CD4-positive, alpha-beta T cell treated with Interleukin-2 at 100 ng/mL for 4 hours (primary cell): Measurements from ENCODE around the gene NHSL2.
"Not testable (repeated sequence)": the region's sequence is repeated elsewhere in the genome, so short reads cannot be mapped to it uniquely, and the experiment has no call there.

Experiments
- DNase-seq: peaks from one replicate; pipeline ENCODE4 v3.0.0-alpha.2; 2020; ENCODE audit warnings: low spot score

The NHSL2 gene

DNA sequence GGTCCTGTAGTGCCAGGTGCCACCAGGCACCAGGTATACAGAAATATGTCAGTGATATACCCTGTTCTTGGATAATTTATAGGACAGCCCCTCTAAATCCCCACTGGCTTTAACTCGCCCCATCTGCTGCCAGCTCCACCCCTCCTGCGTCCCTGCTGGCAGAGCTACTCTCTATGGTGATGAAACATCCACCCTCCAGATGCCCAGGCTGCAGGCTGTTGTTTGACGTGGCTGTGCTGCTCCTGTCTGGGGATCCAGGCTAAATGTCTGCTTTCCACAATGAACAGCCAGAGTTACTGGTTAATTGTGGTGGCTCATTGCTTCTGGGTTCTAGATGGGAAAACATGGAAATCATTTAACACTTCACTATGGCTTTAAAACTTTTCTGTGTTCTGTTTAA, 12.9 kb downstream of the NHSL2 start:
- no peak for DNase-seq

GRCh38 chrX:71927040-71927439, 16.4 kb downstream of the NHSL2 start:
- no peak for DNase-seq

GRCh38 chrX:71928856-71929255, 18.2 kb downstream of the NHSL2 start:
- DNase-seq, result no peak

DNA sequence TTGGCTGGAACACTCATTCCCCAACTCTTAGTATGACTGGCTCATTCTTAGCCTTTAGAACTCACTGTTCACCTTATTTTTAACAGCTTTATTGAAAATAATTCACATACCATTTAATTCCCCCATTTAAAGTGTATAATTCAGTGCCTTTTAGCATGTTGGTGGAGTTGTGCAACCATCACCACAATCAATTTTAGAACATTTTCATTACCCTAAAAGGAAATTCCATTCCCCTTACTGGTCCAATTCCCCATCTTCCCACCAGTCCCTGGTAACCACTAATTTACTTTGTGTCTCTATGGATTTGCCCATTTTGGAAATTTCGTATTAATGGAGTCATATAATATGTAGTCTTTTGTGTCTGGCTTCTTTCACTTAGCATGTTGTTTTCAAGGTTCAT, 19.7 kb downstream of the NHSL2 start:
- DNase-seq, result no peak

GRCh38 chrX:71935476-71935875, 24.8 kb downstream of the NHSL2 start:
- DNase-seq, result no peak

DNA sequence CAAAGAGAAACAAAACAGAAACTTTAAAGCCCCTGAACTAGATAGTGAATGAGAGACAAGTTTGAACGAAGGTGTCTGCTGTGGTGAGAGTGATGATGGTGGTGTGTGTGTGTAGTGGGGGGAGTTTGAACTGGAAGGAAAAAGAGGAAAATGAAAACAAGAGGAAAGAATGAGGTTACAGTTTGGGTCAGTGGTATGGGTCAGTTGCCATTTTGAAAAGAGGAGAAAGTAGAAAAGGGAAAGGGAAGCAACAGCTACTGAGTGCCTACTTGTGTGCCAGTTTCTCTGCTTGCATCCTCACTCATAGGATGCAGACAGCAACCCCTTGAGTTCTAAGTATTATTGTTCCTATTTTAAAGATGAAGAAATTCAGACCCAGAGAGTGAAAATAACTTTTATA, 26.0 kb downstream of the NHSL2 start:
- no peak for DNase-seq

- DNase-seq, result no peak
Measured at GRCh38 chrX:71938371-71938770, 27.7 kb downstream of the NHSL2 start.

DNA sequence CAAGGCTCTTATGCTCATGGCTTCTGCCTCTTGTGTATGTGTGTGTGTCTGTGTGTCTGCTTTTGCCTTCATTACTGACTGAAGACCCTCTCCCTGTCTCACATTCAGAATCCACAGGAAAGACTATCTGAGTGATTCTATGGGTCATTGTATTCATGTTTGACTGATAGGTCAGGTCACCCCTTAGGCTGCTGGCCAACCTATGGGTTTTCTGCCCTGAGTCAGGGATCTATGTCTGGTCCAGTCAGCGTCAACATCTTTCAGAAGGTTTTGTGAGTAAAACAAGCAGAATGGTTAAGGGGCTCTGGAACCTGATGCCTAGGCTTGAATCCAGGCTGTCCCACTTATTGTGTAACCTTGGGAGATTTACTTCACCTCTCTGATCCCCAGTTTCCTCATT, 30.5 kb downstream of the NHSL2 start:
- DNase-seq, result no peak

- DNase-seq, result no peak
Measured at GRCh38 chrX:71941776-71942175, 31.1 kb downstream of the NHSL2 start.

- DNase-seq, result no peak
Measured at GRCh38 chrX:71944369-71944768, 33.7 kb downstream of the NHSL2 start.

DNA sequence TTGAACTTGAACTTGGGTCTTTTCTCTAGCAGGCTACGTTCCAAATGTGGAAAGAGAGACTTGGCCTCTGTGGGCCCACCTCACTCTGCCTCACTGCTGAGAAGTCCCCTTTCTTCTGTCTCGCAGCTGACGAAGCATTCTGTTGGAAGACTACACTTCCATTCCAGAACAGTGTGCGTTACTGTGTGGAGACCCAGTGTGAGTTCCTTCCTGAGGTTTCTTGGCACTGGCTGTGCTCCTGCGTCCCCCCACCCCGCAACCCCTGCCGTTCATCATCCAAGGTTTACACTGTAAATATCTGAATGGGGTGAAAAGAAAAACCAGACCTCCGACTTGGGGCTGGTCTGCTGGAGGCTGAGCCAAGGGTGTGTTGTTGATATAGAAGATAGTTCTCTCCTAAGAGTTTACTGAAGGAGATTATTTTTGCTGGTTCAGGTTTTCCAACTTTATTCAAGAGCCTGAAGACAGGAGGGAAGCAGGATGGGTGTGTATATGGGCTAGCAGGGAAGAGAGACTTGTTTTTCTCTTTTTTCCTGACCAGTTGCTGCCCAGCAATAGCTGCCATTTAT, 34.7 kb downstream of the NHSL2 start:
- no peak for DNase-seq

DNA sequence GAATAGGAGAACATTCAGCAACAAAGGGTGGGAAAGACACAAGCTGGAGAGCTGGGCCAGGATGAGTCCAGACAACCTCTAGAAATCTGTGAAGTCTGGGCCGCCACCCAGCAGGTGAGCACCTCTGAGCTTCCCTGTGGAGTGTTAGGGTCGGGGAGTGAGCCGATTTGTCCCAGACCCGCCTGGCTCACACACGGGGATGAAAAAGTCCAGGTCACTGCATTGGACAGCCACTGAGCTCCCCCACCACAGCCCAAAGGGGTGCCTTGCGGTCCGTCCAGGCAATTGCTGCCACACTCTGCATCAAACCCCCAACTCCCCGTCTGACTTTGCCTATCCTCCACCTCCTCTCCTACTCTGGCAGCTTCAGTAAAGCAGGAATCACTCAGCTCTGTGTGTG, 38.7 kb downstream of the NHSL2 start:
- no peak for DNase-seq

DNA sequence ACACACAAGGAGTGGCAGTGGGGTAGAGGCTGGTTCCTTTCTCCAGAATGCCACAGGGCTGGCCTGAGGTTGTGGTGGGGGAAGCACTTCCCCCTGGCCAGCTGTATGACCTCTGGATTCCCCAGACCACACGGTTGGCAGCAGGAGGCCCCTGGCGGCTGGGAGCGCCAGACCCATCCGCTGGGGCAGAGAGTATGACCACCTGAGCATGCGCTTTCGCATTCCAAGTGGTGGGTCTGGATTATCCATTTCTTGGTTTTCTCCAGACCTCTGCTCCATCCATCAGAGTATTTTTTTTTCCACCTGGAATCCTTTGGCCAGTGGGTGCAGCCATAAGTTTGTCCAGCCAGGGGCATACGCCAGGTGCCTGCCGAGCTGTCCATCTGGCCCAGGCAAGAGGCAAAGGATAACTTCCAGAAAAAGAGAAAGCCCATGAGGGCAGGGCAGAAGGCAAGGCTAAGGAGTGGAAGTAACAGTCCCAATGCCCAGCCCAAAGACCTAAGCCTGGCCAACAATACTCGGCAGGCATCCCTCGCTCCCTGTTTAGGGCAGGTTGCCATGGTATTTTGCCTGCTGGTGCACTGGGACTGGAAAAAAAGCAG, 39.3 kb downstream of the NHSL2 start:
- no peak for DNase-seq

GRCh38 chrX:71953391-71953790, 42.7 kb downstream of the NHSL2 start:
- DNase-seq, result no peak

- no peak for DNase-seq
Measured at GRCh38 chrX:71953946-71954345, 43.3 kb downstream of the NHSL2 start.

- DNase-seq, result no peak
Measured at GRCh38 chrX:71954458-71954857, 43.8 kb downstream of the NHSL2 start.

- DNase-seq, result no peak
Measured at GRCh38 chrX:71955530-71956120, 45.0 kb downstream of the NHSL2 start.

GRCh38 chrX:71958281-71958675, 47.6 kb downstream of the NHSL2 start:
- DNase-seq, result no peak

GRCh38 chrX:71964184-71964583, 53.5 kb downstream of the NHSL2 start:
- not testable (repeated sequence) for DNase-seq

DNA sequence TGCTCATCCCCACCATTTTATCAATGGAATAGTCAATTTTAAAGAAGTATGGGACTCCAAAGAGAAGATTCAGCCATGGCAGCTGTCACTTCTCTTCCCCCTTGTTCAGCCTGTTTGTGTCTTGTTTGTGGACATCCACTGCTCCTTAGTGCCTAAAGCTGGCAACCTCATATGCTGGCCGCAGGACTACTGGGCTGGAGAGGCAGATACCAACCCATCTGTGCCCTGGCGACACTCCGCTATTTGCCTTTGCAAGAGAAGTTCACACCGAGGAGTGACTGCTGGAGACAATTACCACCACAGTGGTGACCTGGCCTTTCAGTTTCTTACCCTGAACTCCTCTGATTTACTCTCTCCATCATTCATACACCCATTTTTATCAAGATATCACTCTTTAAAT, 64.3 kb downstream of the NHSL2 start:
- no peak for DNase-seq

DNA sequence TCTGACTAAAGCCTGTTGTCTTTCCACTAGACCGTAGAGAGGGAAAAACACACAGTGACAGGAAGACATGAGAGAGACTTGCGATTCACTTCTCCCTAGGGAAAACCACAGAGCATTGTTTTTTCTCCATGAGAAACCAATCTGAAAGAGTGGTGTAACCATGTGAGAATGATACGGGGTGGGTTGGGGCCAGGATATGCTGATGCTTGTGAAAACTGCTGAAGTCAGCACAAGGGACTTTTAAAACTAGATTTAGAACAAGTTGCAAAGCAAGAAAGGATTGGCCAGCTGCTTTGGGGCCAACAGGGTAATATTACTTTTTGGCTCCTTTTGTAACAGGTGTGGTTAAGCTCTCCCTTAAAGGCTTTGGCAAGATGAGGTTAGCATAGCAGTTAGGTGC, 66.1 kb downstream of the NHSL2 start:
- no peak for DNase-seq

- no peak for DNase-seq
Measured at GRCh38 chrX:71978164-71978563, 67.5 kb downstream of the NHSL2 start.

DNA sequence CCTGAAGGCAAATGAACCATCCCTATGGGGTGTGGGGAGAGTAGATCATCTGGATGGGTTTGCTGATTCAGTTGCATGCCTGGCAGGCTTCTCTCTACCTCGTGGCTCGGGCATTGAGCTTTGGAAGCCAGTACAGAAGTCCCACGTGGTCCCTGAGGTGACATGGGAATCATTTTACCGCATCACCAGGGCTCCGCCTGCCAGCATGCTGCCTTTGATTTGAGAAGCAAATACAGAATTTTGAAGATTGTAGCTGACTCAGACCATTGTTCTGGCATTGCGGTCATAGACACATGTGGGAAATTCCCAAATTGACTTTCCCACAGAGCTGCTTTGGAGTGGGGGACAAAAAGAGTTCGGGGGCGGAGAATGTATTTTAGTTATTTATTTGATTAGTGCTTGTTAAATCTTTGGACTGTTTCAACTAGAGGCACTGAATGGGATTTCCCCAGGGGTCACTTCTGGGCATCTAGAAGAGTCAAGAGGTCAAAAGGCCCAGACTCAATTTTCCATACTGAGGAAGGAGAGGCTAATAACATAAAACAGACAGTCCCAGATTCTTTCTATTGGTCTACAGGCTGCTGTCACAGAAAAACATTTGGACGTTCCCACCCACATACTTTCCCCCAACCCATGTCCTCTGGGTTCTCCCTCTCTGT, 79.3 kb downstream of the NHSL2 start:
- no peak for DNase-seq

DNA sequence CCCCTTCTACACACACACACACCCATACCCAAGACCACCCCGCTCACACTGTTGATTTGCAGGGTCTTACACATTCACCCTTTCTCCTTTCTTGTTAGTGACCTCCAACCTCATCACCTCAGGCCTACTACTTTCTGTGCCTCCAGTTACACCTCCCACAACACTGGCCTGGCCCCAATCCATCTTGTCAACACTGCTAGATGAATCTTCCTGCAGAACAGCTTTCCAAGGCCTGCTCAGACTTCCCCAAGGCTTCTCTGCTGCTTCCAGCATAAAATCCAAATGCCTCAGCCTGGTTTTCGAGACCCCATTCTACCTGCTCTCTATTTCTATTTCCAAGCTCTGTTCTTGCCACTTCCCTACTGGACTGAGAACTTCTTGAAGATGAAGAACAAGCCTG, 79.9 kb downstream of the NHSL2 start:
- DNase-seq, result no peak
